ENCODE measurements around the gene COL4A2.
"Not testable (repeated sequence)": the region's sequence is repeated elsewhere in the genome, so short reads cannot be mapped to it uniquely, and the experiment has no call there.

COL4A2 gene

GRCh38 chr13:110448230-110448629 is 141.1 kb downstream of the COL4A2 start:
- in situ Hi-C loops (cut with HindIII; ENCODE audit: low sequenced_read_pairs): no loop called here

GRCh38 chr13:110448677-110449076 is 141.6 kb downstream of the COL4A2 start:
- in situ Hi-C loops (cut with HindIII; ENCODE audit: low sequenced_read_pairs): no loop called here

- in situ Hi-C loops (cut with HindIII; ENCODE audit: low sequenced_read_pairs): no loop called here
These were observed 142.3 kb downstream of the COL4A2 start for GRCh38 chr13:110449219-110450015.

GRCh38 chr13:110450016-110450900 is 143.2 kb downstream of the COL4A2 start:
- in situ Hi-C loops (cut with HindIII; ENCODE audit: low sequenced_read_pairs): no loop called here

- in situ Hi-C loops (cut with HindIII; ENCODE audit: low sequenced_read_pairs): no loop called here
These were observed 144.1 kb downstream of the COL4A2 start for GRCh38 chr13:110450941-110451730.

- in situ Hi-C loops (cut with HindIII; ENCODE audit: low sequenced_read_pairs): not testable (repeated sequence)
These were observed 146.0 kb downstream of the COL4A2 start for GRCh38 chr13:110453091-110453490.

GRCh38 chr13:110453797-110454196 is 146.7 kb downstream of the COL4A2 start:
- in situ Hi-C loops (cut with HindIII; ENCODE audit: low sequenced_read_pairs): no loop called here

- in situ Hi-C loops (cut with HindIII; ENCODE audit: low sequenced_read_pairs): no loop called here
These were observed 147.3 kb downstream of the COL4A2 start for GRCh38 chr13:110454227-110454859.

DNA sequence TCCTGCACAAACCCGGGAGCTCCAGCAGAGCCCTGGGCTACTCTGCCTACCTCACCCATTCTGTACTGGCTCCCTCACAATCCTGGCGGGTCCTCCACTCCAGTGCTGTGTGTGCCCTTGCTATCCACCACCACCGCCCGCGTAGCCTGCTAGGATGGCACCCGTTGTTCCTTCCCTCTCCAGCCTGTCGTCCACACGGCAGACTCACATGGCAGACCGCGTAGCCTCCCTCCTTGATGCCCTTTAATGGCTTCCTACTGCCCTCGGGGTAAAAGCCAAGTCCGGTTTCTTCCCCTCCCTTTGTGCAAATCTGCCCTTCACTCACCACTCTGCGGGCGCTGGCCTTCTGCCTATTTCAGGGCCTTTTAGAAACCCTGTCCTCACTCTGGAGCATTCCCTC is 147.9 kb downstream of the COL4A2 start:
- in situ Hi-C loops (cut with HindIII; ENCODE audit: low sequenced_read_pairs): no loop called here

DNA sequence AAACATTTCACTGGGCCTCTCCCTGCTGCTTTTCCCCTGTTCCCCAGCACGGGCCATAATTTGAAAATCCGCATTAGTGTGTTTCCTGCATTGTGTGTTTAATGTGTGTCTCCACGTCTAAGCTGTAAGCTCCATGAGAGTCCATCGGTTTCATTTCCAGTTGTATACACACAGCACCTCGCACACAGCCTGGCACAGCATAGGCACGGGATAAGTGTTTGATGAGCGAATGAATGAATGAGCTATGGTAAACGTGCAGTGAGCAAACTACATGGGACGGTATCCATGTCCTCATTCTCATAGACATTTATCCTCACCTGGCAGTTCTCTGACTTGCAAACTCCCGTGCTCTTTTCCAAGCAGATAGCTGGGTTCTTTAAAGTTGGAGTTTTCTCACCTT is 148.4 kb downstream of the COL4A2 start:
- in situ Hi-C loops (cut with HindIII; ENCODE audit: low sequenced_read_pairs): no loop called here

GRCh38 chr13:110455941-110456340 is 148.9 kb downstream of the COL4A2 start:
- in situ Hi-C loops (cut with HindIII; ENCODE audit: low sequenced_read_pairs): no loop called here

DNA sequence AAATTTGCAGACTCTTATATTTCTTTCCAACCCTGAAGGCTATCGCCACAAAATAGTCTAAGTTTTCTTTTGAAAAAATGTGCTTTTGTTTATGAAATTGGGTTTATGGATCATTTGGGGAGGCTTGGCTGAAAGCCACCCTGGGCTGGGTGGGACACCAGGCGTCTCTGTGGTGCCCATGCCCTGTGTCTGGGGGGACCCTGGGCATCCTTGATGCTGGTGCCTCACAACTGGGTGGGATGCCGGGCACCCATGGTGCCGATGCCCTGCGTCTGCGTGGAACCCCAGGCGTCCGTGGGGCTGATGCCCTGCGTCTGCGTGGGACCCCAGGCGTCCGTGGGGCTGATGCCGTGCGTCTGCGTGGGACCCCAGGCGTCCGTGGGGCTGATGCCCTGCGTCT is 149.5 kb downstream of the COL4A2 start:
- in situ Hi-C loops (cut with HindIII; ENCODE audit: low sequenced_read_pairs): no loop called here

DNA sequence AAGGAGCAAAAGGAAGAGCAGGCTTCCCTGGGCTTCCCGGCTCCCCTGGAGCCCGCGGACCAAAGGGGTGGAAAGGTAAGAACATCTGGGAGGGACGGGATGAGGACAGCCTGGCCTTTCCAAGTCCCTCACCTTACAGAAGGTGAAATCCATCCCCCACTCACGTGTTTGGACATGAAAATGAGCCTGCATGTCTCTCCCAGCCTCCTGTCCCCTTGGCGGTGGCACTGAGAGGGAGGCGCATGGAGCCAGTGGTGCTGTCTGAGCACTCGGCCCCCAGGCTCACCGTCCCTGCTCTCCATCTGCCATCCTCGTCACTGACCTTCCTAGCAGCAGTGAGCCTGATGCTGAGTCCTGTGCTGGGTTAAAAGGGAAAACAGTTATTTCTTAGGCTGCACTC is 150.3 kb downstream of the COL4A2 start:
- in situ Hi-C loops (cut with HindIII; ENCODE audit: low sequenced_read_pairs): no loop called here

DNA sequence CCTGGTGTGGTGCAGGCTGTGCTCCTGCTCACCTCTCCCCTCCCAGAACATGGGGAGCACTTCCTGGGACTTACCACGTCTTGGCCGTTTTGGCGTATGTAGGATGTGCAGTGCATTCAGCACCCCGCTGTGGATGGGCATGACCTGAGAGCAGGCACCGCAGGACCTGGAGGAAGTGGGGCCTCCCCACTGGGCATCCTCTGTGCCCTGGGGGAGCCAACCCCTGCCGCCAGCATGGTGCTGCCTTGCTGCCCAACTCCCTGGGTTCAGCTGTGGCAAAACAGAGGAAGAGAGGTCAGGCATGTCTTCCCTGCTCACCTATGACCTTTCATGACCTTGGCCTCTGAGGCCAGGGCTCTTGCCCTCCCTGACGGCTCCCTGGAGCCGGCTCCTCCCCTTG is 150.9 kb downstream of the COL4A2 start:
- in situ Hi-C loops (cut with HindIII; ENCODE audit: low sequenced_read_pairs): no loop called here

GRCh38 chr13:110458594-110459365 is 151.7 kb downstream of the COL4A2 start:
- in situ Hi-C loops (cut with HindIII; ENCODE audit: low sequenced_read_pairs): no loop called here

DNA sequence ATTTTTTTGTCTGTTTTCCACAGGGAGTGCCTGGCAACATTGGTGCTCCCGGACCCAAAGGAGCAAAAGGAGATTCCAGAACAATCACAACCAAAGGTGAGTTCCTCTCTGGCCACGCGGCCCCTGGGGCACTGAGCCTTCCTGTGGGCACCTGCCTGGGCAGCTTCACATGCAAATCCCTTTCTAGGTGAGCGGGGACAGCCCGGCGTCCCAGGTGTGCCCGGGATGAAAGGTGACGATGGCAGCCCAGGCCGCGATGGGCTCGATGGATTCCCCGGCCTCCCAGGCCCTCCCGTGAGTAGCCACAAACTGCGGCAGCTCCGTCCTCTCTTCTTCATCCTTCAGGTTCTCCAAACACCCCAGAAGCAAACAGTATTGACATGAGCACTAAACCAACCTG is 155.0 kb downstream of the COL4A2 start:
- in situ Hi-C loops (cut with HindIII; ENCODE audit: low sequenced_read_pairs): no loop called here

GRCh38 chr13:110463156-110463555 is 156.1 kb downstream of the COL4A2 start:
- in situ Hi-C loops (cut with HindIII; ENCODE audit: low sequenced_read_pairs): no loop called here

DNA sequence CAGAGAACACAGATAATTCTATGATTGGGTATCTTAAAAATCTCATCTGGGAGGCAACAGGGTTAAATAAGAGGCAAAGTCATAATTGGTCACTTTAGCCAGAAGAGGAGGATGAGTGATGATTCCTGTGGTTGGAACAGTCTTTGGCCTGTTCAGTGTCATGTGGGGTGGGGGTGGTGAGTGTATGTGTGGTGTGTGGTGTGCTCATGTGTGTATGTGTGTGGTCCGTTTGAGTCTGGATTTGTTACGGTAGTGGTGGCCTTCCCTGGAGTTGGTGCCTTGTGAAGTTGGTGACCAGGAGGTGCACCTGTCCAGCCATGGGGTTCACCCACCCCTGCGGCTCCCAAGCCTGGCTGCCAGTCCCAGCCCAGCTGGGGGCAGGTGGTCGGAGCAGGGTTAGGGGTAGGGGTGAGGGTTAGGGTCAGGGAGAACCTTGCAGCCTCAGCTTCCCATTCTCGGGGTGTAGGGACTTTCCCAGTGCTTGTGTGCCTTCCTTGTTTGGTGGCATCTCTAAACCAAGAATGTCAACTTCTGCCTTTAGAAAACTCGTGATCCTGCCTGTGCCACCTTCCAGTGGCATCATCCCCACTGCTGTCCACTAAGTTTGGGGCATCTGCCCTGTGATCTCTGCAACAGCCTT is 156.9 kb downstream of the COL4A2 start:
- in situ Hi-C loops (cut with HindIII; ENCODE audit: low sequenced_read_pairs): no loop called here

- in situ Hi-C loops (cut with HindIII; ENCODE audit: low sequenced_read_pairs): no loop called here
These were observed 157.7 kb downstream of the COL4A2 start for GRCh38 chr13:110464556-110465333.
